Sigmoid colon (tissue), 4 donors: Measurements from ENCODE around the gene CAMTA1.

ENCODE experiments used
- EP300 ChIP-seq, 4 donors: sonication (generic); formaldehyde crosslinking; IDR thresholded peaks; one replicate each; pipeline ENCODE4 v1.6.1; 2017; ENCODE audit warnings: antibody characterized with exemption in 4 of 4
- POLR2A ChIP-seq, 2 donors: fragments of 450-650 bp; IDR thresholded peaks; one replicate each; pipeline ENCODE4 v1.6.1; 2016; ENCODE audit warnings: antibody characterized with exemption in 2 of 2, mild to moderate bottlenecking in 2 of 2, moderate library complexity in 2 of 2
- POLR2AphosphoS5 ChIP-seq, 4 donors: sonication (generic); formaldehyde crosslinking; IDR thresholded peaks; one replicate each; pipeline ENCODE4 v1.6.1; 2017; ENCODE audit warnings: antibody characterized with exemption in 4 of 4
- TF ChIP-seq, protein P1 (sequence below), 4 experiments: fragments of 450-650 bp in 3 of 4; fragments of 200-600 bp in 1 of 4; IDR thresholded peaks; one replicate each; pipeline ENCODE4 v1.5.1; 2016 to 2019; ENCODE audit warnings: antibody characterized with exemption in 4 of 4, mild to moderate bottlenecking in 3 of 4, moderate library complexity in 2 of 4

DNA sequence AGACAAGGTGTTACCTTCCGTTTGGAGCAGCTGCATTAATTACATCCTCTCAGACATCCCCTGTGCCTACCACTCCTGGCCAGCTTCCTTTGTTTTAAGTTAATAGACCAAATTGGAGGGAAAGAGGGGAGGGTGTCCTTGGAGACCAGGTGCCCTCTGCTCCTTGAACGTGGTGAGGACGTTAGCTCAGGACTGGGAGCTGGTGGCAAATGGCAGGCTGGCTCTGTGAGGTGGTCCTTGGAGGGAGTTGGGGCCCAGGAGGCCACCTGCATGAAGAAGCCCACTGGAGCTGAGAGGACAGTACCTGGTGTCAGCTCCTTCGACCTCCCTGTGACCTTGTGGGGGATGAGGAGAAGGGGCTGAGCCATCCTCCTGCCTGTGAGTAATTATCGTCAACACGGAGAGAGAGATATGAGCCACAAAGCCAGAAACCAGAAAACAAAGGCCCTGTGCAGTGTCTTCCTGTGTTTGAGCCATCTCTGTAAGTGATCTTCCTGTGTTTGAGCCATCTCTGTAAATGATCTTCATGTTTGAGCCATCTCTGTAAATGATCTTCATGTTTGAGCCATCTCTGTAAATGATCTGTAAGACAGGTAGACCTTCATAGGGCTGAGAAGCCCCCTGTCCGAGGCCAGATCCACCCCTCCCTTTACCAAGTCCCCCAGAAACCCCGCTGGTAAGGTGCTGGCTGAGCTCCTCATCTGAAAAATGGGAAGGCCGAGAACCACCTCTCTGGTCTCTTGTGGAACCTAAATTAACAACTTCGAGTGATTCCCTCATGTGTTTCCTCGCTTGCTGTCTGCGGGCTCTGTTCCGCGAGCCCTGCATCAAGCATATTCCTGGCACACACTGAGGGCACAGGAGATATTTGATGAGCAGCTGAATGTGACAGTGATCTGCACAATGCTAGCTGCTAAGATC lies 126.0 kb downstream of the CAMTA1 start:
- TF ChIP-seq, protein P1, sequence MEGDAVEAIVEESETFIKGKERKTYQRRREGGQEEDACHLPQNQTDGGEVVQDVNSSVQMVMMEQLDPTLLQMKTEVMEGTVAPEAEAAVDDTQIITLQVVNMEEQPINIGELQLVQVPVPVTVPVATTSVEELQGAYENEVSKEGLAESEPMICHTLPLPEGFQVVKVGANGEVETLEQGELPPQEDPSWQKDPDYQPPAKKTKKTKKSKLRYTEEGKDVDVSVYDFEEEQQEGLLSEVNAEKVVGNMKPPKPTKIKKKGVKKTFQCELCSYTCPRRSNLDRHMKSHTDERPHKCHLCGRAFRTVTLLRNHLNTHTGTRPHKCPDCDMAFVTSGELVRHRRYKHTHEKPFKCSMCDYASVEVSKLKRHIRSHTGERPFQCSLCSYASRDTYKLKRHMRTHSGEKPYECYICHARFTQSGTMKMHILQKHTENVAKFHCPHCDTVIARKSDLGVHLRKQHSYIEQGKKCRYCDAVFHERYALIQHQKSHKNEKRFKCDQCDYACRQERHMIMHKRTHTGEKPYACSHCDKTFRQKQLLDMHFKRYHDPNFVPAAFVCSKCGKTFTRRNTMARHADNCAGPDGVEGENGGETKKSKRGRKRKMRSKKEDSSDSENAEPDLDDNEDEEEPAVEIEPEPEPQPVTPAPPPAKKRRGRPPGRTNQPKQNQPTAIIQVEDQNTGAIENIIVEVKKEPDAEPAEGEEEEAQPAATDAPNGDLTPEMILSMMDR (IDR thresholded peaks at IDR 0.05), result no peak
- TF ChIP-seq POLR2A (IDR thresholded peaks at IDR 0.05) (no peak), POLR2AphosphoS5 (IDR thresholded peaks at IDR 0.05) (no peak), EP300 (IDR thresholded peaks at IDR 0.05) (no peak)
